Body of pancreas (tissue), 4 donors: Measurements from ENCODE around the gene TNFRSF8. TPM values are rescaled to one million over a fixed set of nuclear protein-coding genes. Genes with fewer than 3 reads are reported as not detected.
A peak's percentile ranks its signal among the peaks of the same experiment; 100 is the strongest.

Experiments
- ATAC-seq: fragments of 150-250 bp; one replicate; pipeline ENCODE4 v1.9.1; 2016
- DNase-seq, 4 donors: peaks; one replicate each; pipeline ENCODE4 v3.0.0-alpha.2; 2019
- H3K27ac ChIP-seq, 4 donors: fragments of 200-600 bp; sonication (generic); 1 replicate in 3 of 4; 2 replicates in 1 of 4; pipeline versions ENCODE4 v1.5.1 to v1.6.1; 2016 to 2019; ENCODE audit warnings: mild to moderate bottlenecking in 1 of 4, mixed read lengths in 1 of 4, moderate library complexity in 1 of 4
- H3K27me3 ChIP-seq, 2 donors: fragments of 200-600 bp; sonication (generic); one replicate each; pipeline ENCODE4 v1.6.0; 2016; ENCODE audit warnings: mild to moderate bottlenecking in 1 of 2
- H3K36me3 ChIP-seq, 2 donors: fragments of 200-600 bp; sonication (generic); replicated peaks in 1 of 2; 2 replicates each; pipeline ENCODE4 v1.5.1; 2016; ENCODE audit warnings: low read depth in 2 of 2; ENCODE audit not compliant: insufficient read depth in 1 of 2
- H3K4me1 ChIP-seq: fragments of 200-600 bp; sonication (generic); one replicate; pipeline ENCODE4 v1.6.0; 2016
- H3K4me3 ChIP-seq, 2 donors: fragments of 200-600 bp; sonication (generic); 1 replicate in 1 of 2; 2 replicates in 1 of 2; pipeline ENCODE4 v1.5.1; 2016 to 2019
- H3K9me3 ChIP-seq, 3 donors: fragments of 200-600 bp; sonication (generic); 1 replicate in 2 of 3; 2 replicates in 1 of 3; pipeline ENCODE4 v1.5.1; 2016
- CTCF ChIP-seq, 7 experiments: fragments of 450-650 bp in 4 of 7; fragments of 200-600 bp in 3 of 7; sonication (generic) in 3 of 7; IDR thresholded peaks; one replicate each; pipeline ENCODE4 v1.5.1; 2016 to 2019; ENCODE audit warnings: antibody characterized with exemption in 7 of 7
- POLR2A ChIP-seq, 3 donors: fragments of 450-650 bp; IDR thresholded peaks; one replicate each; pipeline ENCODE4 v1.6.1; 2016; ENCODE audit warnings: antibody characterized with exemption in 3 of 3, mild to moderate bottlenecking in 2 of 3
- WGBS, 2 donors: methylation state at CpG; one replicate each; pipeline ENCODE4 v1.1.5; 2017; 5-methylcytosine and 5-hydroxymethylcytosine counted together
- intact Hi-C: fragments of 100-400 bp; cut with DNase I; formaldehyde crosslinking; loops from one replicate; pipeline ENCODE4 v1.15.1; 2023
- total RNA-seq, 2 donors: library from RNA; depleted of rRNA; stranded (reverse); fragments of >200 nt; gene quantifications; one replicate each; pipeline ENCODE4 v1.1.0, GENCODE V29; 2016

TNFRSF8 gene
- total RNA-seq, 2 donors from 2014 or later = not detected

GRCh38 chr1:12144236-12144635 lies 81.1 kb downstream of the TNFRSF8 start:
- no peaks in the 10 kb centered on the region for H3K36me3 ChIP-seq
- ATAC-seq (no peak), DNase-seq (no peak)
- intact Hi-C loops = no loop called here
- WGBS, 2 donors = 67 to 82% methylated on average over 8 of the region's 8 CpGs
- H3K4me1 ChIP-seq = peaks cover 5% of the 10 kb centered on the region
- TF ChIP-seq POLR2A (IDR thresholded peaks at IDR 0.05) (no peak), CTCF (IDR thresholded peaks at IDR 0.05) (no peak)
- H3K4me3 ChIP-seq = no peak overlapping the region
- H3K27ac ChIP-seq = peak overlapping the region in 1 of 4 donors; percentile 69
- H3K9me3 ChIP-seq = no peaks in the 10 kb centered on the region
- H3K27me3 ChIP-seq = no peaks in the 10 kb centered on the region

GRCh38 chr1:12144969-12145368 lies 81.9 kb downstream of the TNFRSF8 start:
- H3K27ac ChIP-seq = no peak overlapping the region
- intact Hi-C loops = no loop called here

GRCh38 chr1:12145616-12146342 lies 82.7 kb downstream of the TNFRSF8 start:
- no peaks in the 10 kb centered on the region for H3K27me3 ChIP-seq
- H3K27ac ChIP-seq = no peak overlapping the region
- no peak for TF ChIP-seq CTCF (IDR thresholded peaks at IDR 0.05)
- no peak for TF ChIP-seq POLR2A (IDR thresholded peaks at IDR 0.05)
- H3K36me3 ChIP-seq = no peaks in the 10 kb centered on the region
- peaks cover 5% of the 10 kb centered on the region for H3K4me1 ChIP-seq
- intact Hi-C loops = no loop called here
- H3K4me3 ChIP-seq = no peak overlapping the region
- peaks cover 0 to 5% (median 0%) of the 10 kb centered on the region in 3 donors for H3K9me3 ChIP-seq
- DNase-seq (no peak), ATAC-seq (no peak)
- WGBS, 2 donors = 76 to 78% methylated on average over 7 to 12 of the region's 12 CpGs

More at GRCh38 chr1:12144969-12145368, 81.9 kb downstream of the TNFRSF8 start:
- H3K9me3 ChIP-seq = peaks cover 0 to 2% (median 0%) of the 10 kb centered on the region in 3 donors
- H3K36me3 ChIP-seq = no peaks in the 10 kb centered on the region
- no peaks in the 10 kb centered on the region for H3K27me3 ChIP-seq
- DNase-seq (no peak), ATAC-seq (no peak)
- H3K4me1 ChIP-seq = peaks cover 5% of the 10 kb centered on the region
- 60 to 88% methylated on average over 1 to 4 of the region's 4 CpGs for WGBS, 2 donors
- H3K4me3 ChIP-seq = no peak overlapping the region
- TF ChIP-seq POLR2A (IDR thresholded peaks at IDR 0.05) = no peak
- no peak for TF ChIP-seq CTCF (IDR thresholded peaks at IDR 0.05)

- Histone ChIP-seq H3K27me3 (no peaks in the 10 kb centered on the region), H3K4me3 (no peak overlapping the region), H3K9me3 (peaks cover 0 to 5% (median 0%) of the 10 kb centered on the region in 3 donors), H3K27ac (peak overlapping the region in 1 of 4 donors; percentile 19), H3K36me3 (no peaks in the 10 kb centered on the region), H3K4me1 (peaks cover 5% of the 10 kb centered on the region)
- no peak for DNase-seq
- intact Hi-C loops = no loop called here
- no peak for TF ChIP-seq POLR2A (IDR thresholded peaks at IDR 0.05)
- TF ChIP-seq CTCF (IDR thresholded peaks at IDR 0.05) = no peak
- no peak for ATAC-seq
- 70 to 71% methylated on average over 12 to 20 of the region's 20 CpGs for WGBS, 2 donors
Measured at GRCh38 chr1:12146343-12147112, 83.4 kb downstream of the TNFRSF8 start.
